Pons (tissue), 1 donor: Measurements from ENCODE around the gene MYH10.
A peak's percentile ranks its signal among the peaks of the same experiment; 100 is the strongest.
"Not testable (repeated sequence)": the region's sequence is repeated elsewhere in the genome, so short reads cannot be mapped to it uniquely, and the experiment has no call there.

ENCODE experiments used
- DNase-seq: peaks from one replicate; pipeline ENCODE4 v3.0.0-alpha.2; 2016; ENCODE audit warnings: low spot score

MYH10 gene

GRCh38 chr17:8630227-8630801 lies at the start of gene MYH10:
TSS of gene MYH10 (minus strand) at chr17:8630725. CDS start at chr17:8623246, 7,479 bp downstream.
- no peak for DNase-seq

- no peak for DNase-seq
Measured at GRCh38 chr17:8679126-8679525, 48.6 kb upstream of the MYH10 start.

- DNase-seq = no peak
Measured at GRCh38 chr17:8675306-8675705, 44.8 kb upstream of the MYH10 start.

DNA sequence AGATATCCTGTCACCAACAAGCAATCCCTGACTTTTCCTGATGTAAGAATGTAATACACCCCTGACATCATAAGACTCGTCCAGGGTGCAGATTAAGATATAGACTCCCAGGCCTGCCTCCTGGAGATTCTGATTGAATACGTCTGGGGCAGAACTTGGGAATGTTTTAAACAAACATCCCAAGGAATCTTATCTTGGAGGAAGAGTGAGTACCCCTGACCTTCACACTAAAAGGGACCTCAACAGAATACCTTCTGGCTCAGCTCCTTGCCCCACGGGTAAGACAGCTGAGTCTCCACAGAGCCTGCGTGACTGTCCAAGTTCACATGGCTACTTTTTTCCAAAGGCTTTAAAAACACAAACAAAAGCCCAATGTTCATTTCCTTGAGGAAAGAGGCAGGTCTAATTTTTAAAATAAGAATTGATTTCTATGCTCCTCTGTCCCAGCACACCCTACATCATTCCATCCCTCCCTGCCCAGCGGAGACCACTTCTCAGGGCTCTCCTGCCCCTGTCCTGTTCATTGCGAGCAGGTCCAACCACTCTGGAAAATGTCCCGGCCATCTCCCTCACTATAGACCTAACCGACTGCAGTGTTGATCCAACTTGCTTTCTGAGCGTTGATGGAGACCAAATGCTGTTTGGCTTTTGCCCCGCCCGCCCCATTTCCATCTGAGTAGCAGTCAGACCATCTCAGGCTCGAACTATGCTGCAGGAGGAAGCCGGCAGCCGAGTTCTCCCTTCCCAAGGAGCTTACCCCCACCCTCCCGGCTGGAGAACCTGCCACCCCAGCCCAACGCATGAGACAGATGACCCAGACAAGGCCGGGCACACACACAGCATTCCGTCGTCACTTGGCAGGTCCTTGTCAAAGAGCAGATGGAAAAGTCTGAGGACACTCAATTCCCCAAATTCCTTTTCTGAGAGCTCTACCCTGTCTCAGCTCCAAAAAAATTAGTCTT lies 44.1 kb upstream of the MYH10 start:
- no peak for DNase-seq

DNA sequence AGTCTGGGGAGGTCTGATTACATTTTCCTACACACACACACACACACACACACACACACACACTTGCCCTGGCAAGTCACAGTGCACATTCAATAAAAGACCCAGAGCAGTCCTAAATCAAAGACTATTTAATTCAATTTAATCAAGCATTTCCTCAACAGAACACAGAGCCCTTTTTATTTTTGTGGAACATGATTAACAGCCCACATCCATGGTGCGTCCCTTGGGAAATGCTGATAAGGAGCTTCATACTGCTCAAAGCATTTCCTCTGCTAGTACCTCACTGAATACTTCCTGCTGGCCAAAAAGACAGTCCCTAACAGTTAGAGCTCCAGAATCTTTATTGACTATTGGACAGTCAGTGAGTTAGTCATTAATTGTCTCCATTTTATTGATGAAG lies 43.1 kb upstream of the MYH10 start:
- peak; percentile 5 for DNase-seq

DNA sequence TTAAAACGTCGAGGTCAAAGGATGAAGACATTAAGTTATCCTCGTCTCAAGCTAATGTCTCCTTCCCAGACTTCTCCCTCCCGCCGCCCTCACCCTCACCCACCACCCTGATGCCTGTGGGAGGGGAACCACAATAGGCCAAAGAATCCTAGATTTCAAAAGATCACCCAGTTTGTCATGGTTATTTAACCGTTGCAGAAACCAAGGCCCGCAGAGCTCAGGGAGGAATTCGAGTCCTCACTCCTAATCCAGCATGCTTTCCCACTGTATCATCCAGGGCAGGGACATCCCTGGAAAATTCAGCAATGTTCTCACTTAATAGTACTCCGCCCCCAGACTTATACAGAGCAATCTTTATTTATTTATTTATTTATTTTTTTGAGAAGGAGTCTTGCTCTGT lies 41.8 kb upstream of the MYH10 start:
- no peak for DNase-seq

- DNase-seq = no peak
Measured at GRCh38 chr17:8670421-8670820, 39.9 kb upstream of the MYH10 start.

DNA sequence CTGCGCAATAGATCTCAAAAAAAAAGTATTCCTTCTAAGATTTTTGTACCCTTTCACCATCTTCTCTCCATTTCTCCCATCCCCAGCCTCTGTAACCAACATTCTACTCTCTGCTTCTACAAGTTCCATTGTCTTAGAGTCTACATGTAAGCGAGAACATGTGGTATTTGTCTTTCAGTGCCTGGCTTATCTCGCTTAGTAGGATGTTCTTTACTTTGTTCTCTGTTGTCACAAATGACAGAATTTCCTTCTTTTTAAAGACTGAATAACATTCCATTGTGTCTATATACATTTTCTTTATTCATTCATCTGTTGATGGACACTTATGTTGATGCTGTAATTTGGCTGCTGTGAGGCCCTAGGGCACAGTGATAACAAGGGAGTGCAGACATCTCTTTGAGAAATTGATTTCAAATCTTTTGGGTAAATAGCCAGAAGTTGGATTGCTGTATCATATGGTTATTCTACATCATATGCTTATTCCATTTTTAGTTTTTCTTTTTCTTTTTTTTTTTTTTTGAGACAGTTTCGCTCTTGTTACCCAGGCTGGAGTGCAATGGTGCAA lies 37.7 kb upstream of the MYH10 start:
- no peak for DNase-seq

- no peak for DNase-seq
Measured at GRCh38 chr17:8667421-8667820, 36.9 kb upstream of the MYH10 start.

- DNase-seq = no peak
Measured at GRCh38 chr17:8665684-8666083, 35.2 kb upstream of the MYH10 start.

- DNase-seq = no peak
Measured at GRCh38 chr17:8664456-8665126, 34.1 kb upstream of the MYH10 start.

DNA sequence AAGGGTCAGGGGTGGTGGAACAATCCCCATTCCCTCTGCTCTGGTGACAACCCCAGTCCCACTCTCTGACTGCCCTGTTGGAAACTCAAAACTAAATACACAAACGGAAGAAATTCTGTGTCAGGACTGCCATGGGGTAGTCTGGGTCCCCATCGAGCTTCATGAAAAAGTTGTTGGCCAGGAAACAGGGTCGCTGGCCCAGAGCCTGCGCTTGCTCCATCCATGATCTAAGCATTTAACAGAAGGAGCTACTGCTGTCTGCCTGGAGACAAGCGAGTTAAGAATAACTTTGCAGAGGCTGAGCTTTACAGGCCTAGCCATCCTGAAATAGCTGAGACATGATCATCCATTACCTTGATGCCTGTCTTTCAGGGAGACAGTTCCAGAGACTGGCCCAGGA lies 32.4 kb upstream of the MYH10 start:
- no peak for DNase-seq

DNA sequence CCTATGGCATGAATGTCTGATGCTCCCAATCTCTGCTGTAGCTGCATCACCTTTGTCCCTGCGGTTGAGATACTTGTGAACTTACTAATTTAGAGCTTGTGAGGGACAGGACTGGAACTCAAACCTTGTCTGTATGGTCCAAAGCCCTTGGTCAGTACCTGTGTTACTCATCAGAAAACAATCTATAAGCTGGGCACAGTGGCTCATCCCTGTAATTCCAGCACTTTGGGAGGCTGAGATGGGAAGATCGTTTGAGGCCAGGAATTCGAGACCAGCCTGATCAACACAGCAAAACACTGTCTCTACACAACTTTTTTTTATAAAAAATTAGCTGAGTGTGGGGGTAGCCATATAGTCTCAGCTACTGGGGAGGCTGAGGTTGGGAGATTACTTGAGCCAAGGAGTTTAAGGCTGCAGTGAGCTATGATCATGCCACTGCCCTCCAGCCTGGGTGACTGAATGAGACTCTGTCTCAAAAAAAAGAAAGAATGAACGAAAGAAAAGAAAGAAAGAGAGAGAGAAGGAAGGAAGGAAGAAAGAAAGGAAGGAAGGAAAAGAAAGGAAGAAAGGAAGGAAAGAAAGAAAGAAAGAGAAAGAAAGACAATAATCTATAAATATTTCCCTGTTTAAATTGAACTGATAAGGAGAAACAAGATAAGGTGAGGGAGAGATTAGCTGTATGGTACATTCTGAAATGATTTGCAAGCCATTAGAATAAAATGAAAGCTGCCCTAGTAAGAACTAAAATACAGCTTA lies 31.7 kb upstream of the MYH10 start:
- DNase-seq = no peak

DNA sequence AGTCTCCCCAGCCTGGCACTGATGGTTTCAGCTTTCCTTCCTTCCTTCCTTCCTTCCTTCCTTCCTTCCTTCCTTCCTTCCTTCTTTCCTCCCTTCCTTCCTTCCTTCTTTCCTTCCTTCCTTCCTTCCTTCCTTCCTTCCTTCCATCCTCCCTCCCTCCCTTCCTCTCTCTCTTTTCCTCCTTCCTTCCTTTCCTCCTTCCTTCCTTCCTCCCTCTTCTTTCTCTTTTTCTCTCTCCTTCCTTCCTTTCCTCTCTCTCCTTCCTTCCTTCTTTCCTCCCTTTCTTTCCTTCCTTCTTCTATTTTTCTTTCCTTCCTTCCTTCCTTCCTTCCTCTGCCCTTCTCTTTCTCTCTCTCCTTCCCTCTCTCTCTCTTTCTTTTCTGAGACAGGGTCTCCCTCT lies 30.2 kb upstream of the MYH10 start:
- not testable (repeated sequence) for DNase-seq

DNA sequence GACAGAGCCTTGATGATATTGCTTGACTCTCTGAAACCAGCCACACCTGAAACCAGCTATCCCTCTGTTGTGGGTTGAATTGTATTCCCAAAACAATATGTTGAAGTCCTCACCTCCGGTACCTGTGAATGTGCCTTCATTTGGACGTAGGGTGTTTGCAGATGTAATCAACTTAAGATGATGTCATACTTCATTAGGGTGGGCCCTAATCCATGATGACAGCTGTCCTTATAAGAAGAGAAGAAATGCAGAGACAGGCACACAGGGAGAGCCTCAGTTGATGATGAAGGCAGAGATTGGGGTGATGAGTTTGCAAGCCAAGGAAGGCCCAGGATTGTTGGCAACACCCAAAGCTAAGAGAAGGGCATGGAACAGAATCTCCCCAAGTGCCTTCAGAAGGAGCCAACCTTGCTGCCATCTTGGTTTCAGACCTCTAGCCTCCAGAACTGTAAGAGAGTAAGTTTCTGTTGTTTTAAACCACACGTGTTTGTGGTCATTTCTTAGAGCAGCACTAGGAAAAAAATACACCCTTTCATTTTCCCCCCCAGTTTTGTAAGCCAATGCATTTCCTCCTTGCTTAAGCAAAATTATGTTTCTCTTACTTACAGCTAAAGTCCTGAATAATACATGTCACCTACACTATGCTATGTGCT lies 29.4 kb upstream of the MYH10 start:
- no peak for DNase-seq

DNA sequence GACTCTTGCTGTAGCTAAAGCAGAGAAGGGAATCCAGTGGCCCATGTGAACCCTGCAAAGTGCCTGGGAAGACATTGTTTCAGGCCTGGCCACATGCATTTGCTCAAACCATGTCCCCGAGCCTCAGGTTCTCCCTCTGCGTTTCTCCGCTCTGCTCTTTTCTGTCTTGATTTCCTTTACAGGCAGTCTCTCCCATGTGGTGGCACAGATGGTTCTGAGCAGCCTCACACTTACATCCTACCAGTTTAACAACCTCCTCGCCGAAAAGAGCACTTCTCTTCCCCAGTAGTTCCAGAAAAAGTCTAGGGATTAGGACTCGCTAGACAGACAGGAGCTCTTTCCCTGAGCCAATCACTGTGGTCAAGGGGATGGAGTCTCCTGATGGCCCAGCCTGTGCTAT lies 28.3 kb upstream of the MYH10 start:
- no peak for DNase-seq

DNA sequence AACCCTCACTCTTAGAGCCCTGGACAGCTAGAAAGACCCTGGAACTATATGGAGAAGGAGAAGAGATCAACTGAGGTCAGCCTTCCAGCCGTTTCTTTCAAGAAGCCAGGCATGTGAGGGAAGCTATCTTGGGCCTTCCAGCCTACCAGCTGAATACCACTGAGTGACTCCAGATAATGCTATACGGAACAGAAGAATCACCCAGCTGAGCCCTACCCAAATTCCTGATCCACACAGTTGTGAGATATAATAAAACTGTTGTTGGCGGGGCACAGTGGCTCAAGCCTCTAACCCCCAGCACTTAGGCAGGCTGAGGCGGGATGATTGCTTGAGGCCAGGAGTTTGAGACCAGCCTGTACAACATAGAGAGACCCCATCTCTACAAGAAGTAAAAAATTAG lies 26.2 kb upstream of the MYH10 start:
- DNase-seq = no peak

- DNase-seq = no peak
Measured at GRCh38 chr17:8654822-8655221, 24.3 kb upstream of the MYH10 start.

DNA sequence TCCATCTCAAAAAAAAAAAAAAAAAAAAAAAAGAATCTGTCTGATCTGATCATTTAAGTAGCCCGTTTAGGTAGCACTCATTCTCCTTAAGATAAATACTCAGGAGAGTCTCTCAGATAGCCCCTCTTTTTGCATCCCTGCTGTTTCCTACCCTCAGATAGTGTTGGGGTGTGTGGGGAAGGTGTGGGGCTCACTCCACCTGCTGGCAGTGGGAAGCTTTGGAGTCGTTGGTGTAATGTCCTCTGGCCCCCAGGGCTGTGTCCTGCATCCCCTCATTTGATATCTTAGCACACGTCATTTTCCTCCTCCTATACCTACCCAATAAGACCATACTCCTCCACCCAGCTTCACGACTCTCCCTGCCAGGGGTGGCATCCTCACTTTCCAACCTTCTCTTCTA lies 20.5 kb upstream of the MYH10 start:
- no peak for DNase-seq

DNA sequence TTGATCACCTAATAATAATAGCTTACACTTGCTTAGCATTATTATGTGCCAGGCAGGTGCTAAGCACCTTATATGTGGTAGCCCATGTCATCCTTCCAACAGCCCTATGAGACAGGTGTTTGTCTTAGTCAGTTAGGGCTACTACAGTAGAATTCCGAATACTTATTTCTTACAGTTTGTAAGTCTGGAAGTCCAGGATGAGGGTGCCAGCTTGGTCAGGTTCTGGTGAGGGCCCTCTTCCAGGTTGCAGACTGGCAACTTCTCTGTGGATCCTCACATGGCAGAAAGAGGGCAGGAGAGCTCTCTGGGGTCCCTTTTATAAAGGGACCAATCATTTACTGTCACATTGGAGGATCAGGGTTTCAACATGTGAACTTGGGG lies 19.6 kb upstream of the MYH10 start:
- no peak for DNase-seq
